ENCODE measurements around the gene PTPRK. TPM values are rescaled to one million over a fixed set of nuclear protein-coding genes. Genes with fewer than 3 reads are reported as not detected.
A peak's percentile ranks its signal among the peaks of the same experiment; 100 is the strongest.

The PTPRK gene
- total and polyA plus RNA-seq, 2 of the 13 experiments (the other 11 are each of a cell fraction or from before 2014, with no cell fraction given), result 43.6 to 98.3 TPM

DNA sequence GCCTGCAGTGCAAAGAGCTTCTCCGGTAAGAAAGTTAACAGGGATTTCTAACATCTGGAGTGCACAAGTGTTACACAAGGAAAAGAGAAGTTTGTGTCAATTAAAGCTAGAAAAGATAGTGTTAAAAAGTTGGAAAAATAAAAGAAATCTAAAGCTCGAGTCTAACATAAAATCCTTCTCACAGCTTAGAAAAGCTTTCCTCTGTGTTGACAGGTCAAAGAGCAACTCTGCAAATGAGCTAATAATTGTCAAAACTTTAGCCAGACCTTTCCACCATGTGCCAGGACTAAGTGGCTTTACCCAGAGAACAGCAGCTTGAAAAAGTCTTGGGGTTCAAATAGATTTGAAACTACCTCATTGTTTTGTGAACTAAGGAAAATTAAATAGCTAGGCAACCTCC lies 14.8 kb downstream of the PTPRK start (continued):
- TF ChIP-seq SRSF4 (IDR thresholded peaks at IDR 0.05; ENCODE audit: low read depth, low read length, poor library complexity, severe bottlenecking), result no peak
- TF ChIP-seq, protein P1, sequence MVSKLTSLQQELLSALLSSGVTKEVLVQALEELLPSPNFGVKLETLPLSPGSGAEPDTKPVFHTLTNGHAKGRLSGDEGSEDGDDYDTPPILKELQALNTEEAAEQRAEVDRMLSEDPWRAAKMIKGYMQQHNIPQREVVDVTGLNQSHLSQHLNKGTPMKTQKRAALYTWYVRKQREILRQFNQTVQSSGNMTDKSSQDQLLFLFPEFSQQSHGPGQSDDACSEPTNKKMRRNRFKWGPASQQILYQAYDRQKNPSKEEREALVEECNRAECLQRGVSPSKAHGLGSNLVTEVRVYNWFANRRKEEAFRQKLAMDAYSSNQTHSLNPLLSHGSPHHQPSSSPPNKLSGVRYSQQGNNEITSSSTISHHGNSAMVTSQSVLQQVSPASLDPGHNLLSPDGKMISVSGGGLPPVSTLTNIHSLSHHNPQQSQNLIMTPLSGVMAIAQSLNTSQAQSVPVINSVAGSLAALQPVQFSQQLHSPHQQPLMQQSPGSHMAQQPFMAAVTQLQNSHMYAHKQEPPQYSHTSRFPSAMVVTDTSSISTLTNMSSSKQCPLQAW (CRISPR knock-in tag; IDR thresholded peaks at IDR 0.05), result no peak; the same call in none of the 2 replicates
- TF ChIP-seq, protein P2, sequence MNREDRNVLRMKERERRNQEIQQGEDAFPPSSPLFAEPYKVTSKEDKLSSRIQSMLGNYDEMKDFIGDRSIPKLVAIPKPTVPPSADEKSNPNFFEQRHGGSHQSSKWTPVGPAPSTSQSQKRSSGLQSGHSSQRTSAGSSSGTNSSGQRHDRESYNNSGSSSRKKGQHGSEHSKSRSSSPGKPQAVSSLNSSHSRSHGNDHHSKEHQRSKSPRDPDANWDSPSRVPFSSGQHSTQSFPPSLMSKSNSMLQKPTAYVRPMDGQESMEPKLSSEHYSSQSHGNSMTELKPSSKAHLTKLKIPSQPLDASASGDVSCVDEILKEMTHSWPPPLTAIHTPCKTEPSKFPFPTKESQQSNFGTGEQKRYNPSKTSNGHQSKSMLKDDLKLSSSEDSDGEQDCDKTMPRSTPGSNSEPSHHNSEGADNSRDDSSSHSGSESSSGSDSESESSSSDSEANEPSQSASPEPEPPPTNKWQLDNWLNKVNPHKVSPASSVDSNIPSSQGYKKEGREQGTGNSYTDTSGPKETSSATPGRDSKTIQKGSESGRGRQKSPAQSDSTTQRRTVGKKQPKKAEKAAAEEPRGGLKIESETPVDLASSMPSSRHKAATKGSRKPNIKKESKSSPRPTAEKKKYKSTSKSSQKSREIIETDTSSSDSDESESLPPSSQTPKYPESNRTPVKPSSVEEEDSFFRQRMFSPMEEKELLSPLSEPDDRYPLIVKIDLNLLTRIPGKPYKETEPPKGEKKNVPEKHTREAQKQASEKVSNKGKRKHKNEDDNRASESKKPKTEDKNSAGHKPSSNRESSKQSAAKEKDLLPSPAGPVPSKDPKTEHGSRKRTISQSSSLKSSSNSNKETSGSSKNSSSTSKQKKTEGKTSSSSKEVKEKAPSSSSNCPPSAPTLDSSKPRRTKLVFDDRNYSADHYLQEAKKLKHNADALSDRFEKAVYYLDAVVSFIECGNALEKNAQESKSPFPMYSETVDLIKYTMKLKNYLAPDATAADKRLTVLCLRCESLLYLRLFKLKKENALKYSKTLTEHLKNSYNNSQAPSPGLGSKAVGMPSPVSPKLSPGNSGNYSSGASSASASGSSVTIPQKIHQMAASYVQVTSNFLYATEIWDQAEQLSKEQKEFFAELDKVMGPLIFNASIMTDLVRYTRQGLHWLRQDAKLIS (CRISPR knock-in tag; IDR thresholded peaks at IDR 0.05), result no peak
- no peak for TF ChIP-seq ZNF350 (CRISPR knock-in tag; IDR thresholded peaks at IDR 0.05; ENCODE audit: borderline replicate concordance, low read depth)
- no peak for TF ChIP-seq NFKBIZ (CRISPR knock-in tag; IDR thresholded peaks at IDR 0.05)
- no peak for TF ChIP-seq ZNF605 (CRISPR knock-in tag; IDR thresholded peaks at IDR 0.05)
- no peak for TF ChIP-seq ZBTB7B (CRISPR knock-in tag; IDR thresholded peaks at IDR 0.05)
- no peak for TF ChIP-seq SPEN (CRISPR knock-in tag; IDR thresholded peaks at IDR 0.05; ENCODE audit: low read depth)
- TF ChIP-seq, protein P3, sequence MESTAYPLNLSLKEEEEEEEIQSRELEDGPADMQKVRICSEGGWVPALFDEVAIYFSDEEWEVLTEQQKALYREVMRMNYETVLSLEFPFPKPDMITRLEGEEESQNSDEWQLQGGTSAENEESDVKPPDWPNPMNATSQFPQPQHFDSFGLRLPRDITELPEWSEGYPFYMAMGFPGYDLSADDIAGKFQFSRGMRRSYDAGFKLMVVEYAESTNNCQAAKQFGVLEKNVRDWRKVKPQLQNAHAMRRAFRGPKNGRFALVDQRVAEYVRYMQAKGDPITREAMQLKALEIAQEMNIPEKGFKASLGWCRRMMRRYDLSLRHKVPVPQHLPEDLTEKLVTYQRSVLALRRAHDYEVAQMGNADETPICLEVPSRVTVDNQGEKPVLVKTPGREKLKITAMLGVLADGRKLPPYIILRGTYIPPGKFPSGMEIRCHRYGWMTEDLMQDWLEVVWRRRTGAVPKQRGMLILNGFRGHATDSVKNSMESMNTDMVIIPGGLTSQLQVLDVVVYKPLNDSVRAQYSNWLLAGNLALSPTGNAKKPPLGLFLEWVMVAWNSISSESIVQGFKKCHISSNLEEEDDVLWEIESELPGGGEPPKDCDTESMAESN (CRISPR knock-in tag; conservative IDR thresholded peaks at IDR 0.05), result 0 out of 2 replicates have a peak, but pooled peaks have one; percentile 37
- TF ChIP-seq ZNF512B (CRISPR knock-in tag; IDR thresholded peaks at IDR 0.05; ENCODE audit: borderline replicate concordance), result no peak
- TF ChIP-seq, protein P4, sequence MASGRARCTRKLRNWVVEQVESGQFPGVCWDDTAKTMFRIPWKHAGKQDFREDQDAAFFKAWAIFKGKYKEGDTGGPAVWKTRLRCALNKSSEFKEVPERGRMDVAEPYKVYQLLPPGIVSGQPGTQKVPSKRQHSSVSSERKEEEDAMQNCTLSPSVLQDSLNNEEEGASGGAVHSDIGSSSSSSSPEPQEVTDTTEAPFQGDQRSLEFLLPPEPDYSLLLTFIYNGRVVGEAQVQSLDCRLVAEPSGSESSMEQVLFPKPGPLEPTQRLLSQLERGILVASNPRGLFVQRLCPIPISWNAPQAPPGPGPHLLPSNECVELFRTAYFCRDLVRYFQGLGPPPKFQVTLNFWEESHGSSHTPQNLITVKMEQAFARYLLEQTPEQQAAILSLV (CRISPR knock-in tag; IDR thresholded peaks at IDR 0.05; ENCODE audit: borderline replicate concordance), result no peak
- TF ChIP-seq NPAS2 (CRISPR knock-in tag; IDR thresholded peaks at IDR 0.05; ENCODE audit: borderline replicate concordance), result no peak
- TF ChIP-seq, protein P5, sequence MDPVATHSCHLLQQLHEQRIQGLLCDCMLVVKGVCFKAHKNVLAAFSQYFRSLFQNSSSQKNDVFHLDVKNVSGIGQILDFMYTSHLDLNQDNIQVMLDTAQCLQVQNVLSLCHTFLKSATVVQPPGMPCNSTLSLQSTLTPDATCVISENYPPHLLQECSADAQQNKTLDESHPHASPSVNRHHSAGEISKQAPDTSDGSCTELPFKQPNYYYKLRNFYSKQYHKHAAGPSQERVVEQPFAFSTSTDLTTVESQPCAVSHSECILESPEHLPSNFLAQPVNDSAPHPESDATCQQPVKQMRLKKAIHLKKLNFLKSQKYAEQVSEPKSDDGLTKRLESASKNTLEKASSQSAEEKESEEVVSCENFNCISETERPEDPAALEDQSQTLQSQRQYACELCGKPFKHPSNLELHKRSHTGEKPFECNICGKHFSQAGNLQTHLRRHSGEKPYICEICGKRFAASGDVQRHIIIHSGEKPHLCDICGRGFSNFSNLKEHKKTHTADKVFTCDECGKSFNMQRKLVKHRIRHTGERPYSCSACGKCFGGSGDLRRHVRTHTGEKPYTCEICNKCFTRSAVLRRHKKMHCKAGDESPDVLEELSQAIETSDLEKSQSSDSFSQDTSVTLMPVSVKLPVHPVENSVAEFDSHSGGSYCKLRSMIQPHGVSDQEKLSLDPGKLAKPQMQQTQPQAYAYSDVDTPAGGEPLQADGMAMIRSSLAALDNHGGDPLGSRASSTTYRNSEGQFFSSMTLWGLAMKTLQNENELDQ (CRISPR knock-in tag; IDR thresholded peaks at IDR 0.05; ENCODE audit: borderline replicate concordance), result no peak
- TF ChIP-seq RORA (CRISPR knock-in tag; IDR thresholded peaks at IDR 0.05), result no peak; the same call in 1 of the 2 replicates

All from HepG2 (cell line).